ENCODE measurements around the gene GLI3.

DNA sequence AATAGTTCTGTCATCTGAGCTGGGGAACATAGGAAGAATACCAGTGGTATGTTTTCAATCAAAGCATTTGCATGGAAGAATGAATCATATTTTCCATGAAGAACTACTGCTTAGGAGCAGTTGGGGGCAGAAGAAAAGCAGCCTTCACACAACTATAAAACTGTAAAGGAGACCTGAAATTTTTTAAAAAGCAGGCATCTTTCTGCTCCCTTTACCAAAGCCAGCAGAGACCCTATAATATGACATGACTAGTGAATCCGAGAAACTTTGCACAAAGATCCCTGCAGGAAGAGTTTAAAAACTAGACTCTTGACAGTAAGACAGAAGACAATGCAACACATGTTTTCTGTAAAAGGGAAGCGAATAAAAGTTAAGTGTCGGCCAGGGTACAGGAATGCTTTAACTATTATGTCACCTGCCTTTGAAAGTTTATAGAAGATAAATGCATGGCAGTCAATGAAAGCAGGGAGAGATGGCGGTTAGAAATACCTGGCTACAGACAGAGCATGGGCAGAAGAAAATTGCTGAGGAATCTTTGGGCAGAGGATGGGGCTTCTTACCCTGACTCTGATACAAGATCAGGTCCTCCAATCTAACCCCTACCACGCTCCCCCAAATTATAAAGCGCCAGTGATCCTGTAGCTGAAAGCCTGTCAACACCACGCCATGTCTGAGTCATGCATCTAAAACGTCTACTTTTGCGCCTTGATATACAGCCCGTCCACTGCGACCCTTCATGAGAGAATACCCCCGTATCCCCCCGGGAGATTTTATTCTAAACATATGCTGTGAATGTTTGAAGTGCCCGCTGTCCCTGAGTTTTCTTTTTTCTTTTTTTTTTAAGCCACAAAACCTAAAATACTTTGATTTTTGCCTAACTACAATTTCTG lies 93.1 kb downstream of the GLI3 start:
- TF ChIP-seq CTCF (IDR thresholded peaks at IDR 0.05 in 8 of 11, conservative IDR thresholded peaks at IDR 0.05 in 3 of 11) (no peak), POLR2AphosphoS5 (IDR thresholded peaks at IDR 0.05) (no peak)

Measured in spleen (tissue), 7 donors.